Measurements from ENCODE around the gene ZNF723.
"Not testable (repeated sequence)": the region's sequence is repeated elsewhere in the genome, so short reads cannot be mapped to it uniquely, and the experiment has no call there.

The ZNF723 gene

DNA sequence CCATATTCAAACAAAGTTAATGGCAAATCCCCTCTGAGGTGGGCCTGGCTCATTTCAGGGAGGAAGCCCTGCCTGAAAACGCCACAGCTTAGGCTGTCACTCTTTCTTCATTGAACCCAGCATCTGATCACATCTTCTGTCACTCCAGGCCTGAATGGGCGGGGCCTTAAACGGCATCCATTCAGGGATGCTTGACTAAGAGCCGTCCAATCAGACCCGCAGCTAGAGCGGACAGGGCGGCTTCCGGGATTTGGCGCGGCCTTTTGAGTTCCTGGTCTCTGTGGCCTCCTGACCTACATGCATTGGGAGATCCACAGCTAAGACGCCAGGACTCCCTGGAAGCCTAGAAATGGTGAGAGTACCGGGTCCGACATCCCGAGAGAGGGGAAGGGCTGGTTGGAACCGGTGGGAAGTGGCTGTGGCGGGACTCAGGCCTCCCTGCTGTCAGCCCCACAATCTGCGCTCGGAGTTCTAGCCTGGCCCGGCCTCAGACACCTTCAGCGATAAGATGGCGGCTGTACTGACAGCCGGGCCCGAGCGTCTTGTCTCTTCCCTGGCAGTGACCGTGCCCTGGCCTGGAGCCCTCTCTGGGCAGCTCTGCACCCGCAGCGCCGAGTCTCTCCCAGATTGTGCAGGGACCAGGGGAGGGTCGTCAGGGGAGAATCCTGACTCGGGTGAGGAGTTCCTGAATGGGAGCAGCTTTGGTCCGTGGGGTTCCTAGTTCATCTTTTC, at the start of gene ZNF723:
ZNF723 (plus strand) TSS at position 261 of the 732 bp plus-strand sequence; CDS start at position 350, 89 bp downstream.
- no peak for DNase-seq (ENCODE audit: low read depth)
- TF ChIP-seq CTCF (IDR thresholded peaks at IDR 0.05; ENCODE audit: low read depth, low read length, missing control alignments), result no peak
- no peak within 1 kb of the TSS for H3K4me3 ChIP-seq (ENCODE audit: low read depth, low read length)

DNA sequence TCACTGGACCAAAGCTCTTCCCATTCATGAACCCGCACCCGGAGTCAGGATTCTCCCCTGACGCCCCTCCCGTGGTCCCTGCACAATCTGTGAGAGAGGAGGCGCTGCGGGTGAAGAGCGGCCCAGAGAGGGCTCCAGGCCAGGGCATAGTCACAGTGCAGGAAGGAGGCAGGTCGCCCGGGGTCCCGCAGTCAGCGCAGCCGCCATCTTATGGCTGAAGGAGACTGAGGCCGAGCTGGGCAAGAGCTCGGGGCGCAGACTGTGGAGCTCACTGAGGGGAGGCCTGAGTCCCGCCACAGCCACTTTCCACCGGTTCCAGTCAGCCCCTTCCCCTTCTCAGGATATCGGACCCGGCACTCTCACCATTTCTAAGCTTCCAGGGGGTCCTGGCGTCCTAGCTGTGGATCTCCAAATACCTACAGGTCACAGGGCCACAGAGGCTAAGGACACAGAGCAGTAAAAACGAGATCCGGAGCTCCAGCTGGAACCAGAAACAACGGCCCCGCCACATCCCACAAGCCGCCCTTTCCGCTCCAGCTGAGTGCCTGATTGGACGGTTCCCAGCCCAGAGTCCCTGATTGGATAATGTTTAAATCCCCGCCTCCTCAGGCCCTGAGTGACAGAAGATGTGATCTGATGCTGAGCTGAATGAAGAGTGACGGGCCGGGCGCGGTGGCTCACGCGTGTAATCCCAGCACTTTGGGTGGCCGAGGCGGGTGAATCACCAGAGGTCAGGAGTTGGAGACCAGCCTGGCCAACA, 48.3 kb upstream of the ZNF723 start, which contains the start of gene ZNF99:
ZNF99 (minus strand) TSS at position 501 of the 760 bp plus-strand sequence; CDS start at position 366, 135 bp downstream.
- no peak within 1 kb of the TSS for H3K4me3 ChIP-seq (ENCODE audit: low read depth, low read length)
- no peak for DNase-seq (ENCODE audit: low read depth)
- no peak for TF ChIP-seq CTCF (IDR thresholded peaks at IDR 0.05; ENCODE audit: low read depth, low read length, missing control alignments)

- not testable (repeated sequence) for H3K4me3 ChIP-seq (ENCODE audit: low read depth, low read length); DNase-seq (ENCODE audit: low read depth)
Observed at GRCh38 chr19:22792863-22793262, 39.2 kb upstream of the ZNF723 start.

- no peak for TF ChIP-seq CTCF (IDR thresholded peaks at IDR 0.05; ENCODE audit: low read depth, low read length, missing control alignments)
- no peak for DNase-seq (ENCODE audit: low read depth)
- no peak overlapping the region for H3K4me3 ChIP-seq (ENCODE audit: low read depth, low read length)
Observed at GRCh38 chr19:22797040-22797439, 35.1 kb upstream of the ZNF723 start.

- no peak overlapping the region for H3K4me3 ChIP-seq (ENCODE audit: low read depth, low read length)
- DNase-seq (ENCODE audit: low read depth), result no peak
- TF ChIP-seq CTCF (IDR thresholded peaks at IDR 0.05; ENCODE audit: low read depth, low read length, missing control alignments), result no peak
Observed at GRCh38 chr19:22806418-22806817, 25.7 kb upstream of the ZNF723 start.

- no peak overlapping the region for H3K4me3 ChIP-seq (ENCODE audit: low read depth, low read length)
- no peak for TF ChIP-seq CTCF (IDR thresholded peaks at IDR 0.05; ENCODE audit: low read depth, low read length, missing control alignments)
- DNase-seq (ENCODE audit: low read depth), result no peak
Observed at GRCh38 chr19:22807061-22807835, 24.8 kb upstream of the ZNF723 start.

DNA sequence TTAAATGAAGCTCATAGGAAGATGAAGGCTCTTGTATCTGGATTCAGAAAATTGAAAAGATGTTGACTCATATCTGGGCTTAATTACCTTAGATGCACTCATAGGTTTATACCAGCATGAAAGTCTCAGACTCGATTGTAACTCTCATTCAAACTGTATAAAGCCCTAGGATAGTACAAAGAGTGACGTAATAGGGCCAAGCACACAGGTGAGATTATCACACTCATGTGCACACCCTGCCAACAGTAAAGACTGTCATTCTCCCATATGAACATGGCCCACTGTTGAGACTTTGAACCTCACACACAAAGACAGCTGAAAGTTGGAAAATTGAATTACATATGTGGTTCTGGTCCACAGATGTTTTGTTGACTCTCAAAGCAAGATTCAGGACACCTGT, 18.0 kb upstream of the ZNF723 start:
- DNase-seq (ENCODE audit: low read depth), result no peak
- no peak for TF ChIP-seq CTCF (IDR thresholded peaks at IDR 0.05; ENCODE audit: low read depth, low read length, missing control alignments)
- H3K4me3 ChIP-seq (ENCODE audit: low read depth, low read length), result no peak overlapping the region

Data from GM12864 (cell line).